SK-N-MC (cell line): ENCODE data around the gene PACS2.

Source experiments
- EZH2 ChIP-seq: fragments of 200-600 bp; sonication (generic); IDR thresholded peaks from one replicate; pipeline ENCODE4 v1.6.1; 2017; ENCODE audit warnings: antibody characterized with exemption
- POLR2AphosphoS5 ChIP-seq: IDR thresholded peaks from 2 replicates; pipeline ENCODE4 v1.6.1; 2012; ENCODE audit warnings: mild to moderate bottlenecking, low read depth, low read length, borderline replicate concordance

DNA sequence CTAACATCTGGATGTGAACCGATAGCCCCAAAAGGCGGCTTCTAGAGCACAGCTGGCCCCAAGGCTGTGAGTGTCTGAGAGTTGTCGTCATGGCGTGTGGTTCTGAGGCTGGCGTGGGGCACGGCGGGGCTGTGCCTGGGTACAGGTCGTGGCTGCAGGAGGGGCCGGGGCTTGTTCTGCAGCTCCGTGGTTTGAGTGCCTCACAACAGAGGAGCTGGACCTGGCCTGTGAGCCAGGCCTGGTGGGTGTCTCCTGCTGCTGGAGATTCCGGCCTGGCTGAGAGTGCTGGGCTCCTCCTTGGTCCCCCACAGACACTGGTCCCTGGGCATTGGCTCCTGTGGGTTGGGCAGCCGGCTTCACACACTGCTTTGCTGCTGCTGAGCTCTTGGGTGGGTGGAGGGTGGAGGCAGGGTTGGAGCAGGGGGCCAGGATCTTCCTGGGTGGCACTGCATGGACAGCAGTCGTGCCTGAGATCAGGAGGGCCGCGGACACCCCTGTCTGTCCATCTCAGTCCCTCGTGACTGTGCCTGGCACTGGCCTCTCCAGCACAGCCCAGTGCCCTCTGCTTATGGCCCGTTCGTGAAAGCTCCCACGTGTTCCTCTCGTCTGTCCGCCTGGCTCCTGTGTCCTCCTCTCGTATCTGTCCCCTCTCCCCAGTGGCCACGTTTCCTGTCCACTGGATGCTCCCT is 52.0 kb downstream of the PACS2 start:
- TF ChIP-seq EZH2 (no peak), POLR2AphosphoS5 (no peak)
